Measurements from ENCODE around the gene KLHL26.

GRCh38 chr19:18608805-18609716 lies 27.8 kb upstream of the KLHL26 start:
- TF ChIP-seq CTCF (IDR thresholded peaks at IDR 0.05) (no peak), POLR2A (IDR thresholded peaks at IDR 0.05) (no peak), EP300 (IDR thresholded peaks at IDR 0.05) (no peak)
